Measurements from ENCODE around the gene GPR83. TPM values are rescaled to one million over a fixed set of nuclear protein-coding genes. Genes with fewer than 3 reads are reported as not detected.
A peak's percentile ranks its signal among the peaks of the same experiment; 100 is the strongest.

GPR83 gene
- total and polyA plus RNA-seq, 8 donors = 0.05 to 0.19 (median 0.11) TPM; not detected in 4

DNA sequence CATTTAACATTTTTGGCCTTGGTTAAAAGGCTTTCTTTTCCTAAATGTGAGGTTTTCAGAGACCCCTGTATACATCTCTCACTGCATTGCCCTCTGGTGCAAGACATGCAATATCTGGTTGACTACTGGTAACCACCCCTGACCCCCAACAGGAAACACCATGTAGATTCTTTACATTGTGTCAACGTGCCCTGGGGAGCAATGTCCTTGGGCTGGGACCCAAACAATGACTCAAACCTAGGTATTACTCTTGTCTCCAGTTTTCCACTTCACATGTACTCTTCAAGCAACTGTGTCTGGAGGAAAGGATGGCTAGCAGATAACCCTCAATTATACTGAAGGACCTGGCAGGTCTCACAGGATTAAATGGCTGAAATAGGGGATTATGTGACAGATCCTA lies 1.1 kb upstream of the GPR83 start:
- TF ChIP-seq, protein P1, sequence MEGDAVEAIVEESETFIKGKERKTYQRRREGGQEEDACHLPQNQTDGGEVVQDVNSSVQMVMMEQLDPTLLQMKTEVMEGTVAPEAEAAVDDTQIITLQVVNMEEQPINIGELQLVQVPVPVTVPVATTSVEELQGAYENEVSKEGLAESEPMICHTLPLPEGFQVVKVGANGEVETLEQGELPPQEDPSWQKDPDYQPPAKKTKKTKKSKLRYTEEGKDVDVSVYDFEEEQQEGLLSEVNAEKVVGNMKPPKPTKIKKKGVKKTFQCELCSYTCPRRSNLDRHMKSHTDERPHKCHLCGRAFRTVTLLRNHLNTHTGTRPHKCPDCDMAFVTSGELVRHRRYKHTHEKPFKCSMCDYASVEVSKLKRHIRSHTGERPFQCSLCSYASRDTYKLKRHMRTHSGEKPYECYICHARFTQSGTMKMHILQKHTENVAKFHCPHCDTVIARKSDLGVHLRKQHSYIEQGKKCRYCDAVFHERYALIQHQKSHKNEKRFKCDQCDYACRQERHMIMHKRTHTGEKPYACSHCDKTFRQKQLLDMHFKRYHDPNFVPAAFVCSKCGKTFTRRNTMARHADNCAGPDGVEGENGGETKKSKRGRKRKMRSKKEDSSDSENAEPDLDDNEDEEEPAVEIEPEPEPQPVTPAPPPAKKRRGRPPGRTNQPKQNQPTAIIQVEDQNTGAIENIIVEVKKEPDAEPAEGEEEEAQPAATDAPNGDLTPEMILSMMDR (IDR thresholded peaks at IDR 0.05) = no peak
- no peak for ATAC-seq
- Histone ChIP-seq H3K27ac (no peak overlapping the region), H3K4me1 (peaks cover 0 to 4% (median 2%) of the 10 kb centered on the region in 3 donors), H3K4me3 (no peak overlapping the region), H3K27me3 (peaks cover 0 to 11% (median 0%) of the 10 kb centered on the region in 4 donors), H3K9me3 (no peaks in the 10 kb centered on the region), H3K36me3 (no peaks in the 10 kb centered on the region)
- 3 to 5% methylated on average over 1 of the region's 1 CpG for WGBS, 2 donors
- DNase-seq = no peak
- no peak for FAIRE-seq
- intact Hi-C loops (cut with DNase I) = no loop called here

DNA sequence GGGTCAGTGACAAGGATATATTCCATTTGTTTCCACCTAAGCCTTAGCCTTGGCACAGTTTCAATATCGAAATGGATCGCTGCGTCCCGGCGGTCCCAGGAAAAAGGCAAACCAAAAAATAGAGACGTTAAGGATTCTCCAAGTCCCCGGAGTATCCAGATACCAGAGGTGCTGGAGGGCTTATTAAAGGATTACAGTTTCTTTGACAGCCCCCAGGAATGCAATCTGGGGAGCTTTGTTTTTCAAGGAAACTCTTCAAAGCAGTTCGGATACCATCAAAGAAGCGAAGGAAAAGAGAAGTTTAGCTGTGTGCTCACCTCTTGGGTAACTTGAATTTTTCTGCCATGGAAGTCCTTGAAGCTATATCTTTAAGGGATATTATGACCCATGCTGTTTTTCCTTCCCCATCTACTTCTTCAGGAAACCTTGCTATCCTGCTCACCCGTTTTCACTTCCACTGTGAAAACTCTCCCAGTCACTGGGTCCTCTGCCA lies 600 bp upstream of the GPR83 start:
- Histone ChIP-seq H3K4me1 (peaks cover 0 to 4% (median 2%) of the 10 kb centered on the region in 3 donors), H3K4me3 (peak overlapping the region in 1 of 4 donors; percentile 28), H3K27ac (no peak overlapping the region), H3K27me3 (peaks cover 0 to 11% (median 0%) of the 10 kb centered on the region in 4 donors), H3K9me3 (no peaks in the 10 kb centered on the region), H3K36me3 (no peaks in the 10 kb centered on the region)
- ATAC-seq (no peak), DNase-seq (no peak), FAIRE-seq (no peak)
- TF ChIP-seq, protein P1 (IDR thresholded peaks at IDR 0.05) = no peak
- intact Hi-C loops (cut with DNase I) = no loop called here
- WGBS, 2 donors = 14 to 19% methylated on average over 10 of the region's 10 CpGs

DNA sequence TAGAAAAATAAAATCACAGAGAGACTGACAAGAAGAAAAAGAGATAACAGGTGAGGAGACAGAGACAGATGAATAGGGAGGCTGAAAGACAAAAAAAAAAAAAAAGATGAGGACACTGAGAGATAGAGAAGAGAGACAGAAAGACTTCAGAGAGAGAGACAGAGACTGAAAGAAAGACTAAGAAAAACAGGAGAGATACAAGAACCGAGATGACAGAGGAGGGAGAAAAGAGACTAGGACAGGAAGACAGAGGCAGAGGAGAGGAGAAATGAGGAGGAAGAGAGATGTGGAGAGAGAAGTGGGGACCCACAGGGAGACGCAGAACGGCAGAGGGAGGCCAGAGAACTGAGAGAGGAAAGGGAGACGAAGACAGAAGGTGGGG lies 771 bp downstream of the GPR83 start:
- intact Hi-C loops (cut with DNase I) = no loop called here
- TF ChIP-seq, protein P1 (IDR thresholded peaks at IDR 0.05) = no peak
- no peak for FAIRE-seq

DNA sequence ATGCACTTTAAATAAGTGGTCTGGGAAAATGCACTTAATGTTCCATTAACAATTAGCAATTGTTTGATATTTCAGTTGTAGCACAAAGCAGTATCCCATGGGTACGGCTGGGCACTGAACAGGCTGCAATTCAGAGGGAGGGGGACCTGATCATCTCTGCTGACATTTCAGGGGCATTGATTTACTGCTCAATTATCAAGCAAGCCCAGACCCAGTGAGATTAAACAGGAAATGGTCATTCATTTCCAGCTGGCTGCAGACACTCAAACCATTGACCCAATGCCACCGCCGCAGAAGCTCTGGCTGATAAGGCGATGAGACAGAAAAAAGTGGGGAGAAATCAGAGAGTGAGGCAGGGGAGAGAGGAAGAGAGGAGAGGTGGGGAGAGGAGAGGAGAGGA lies 1.2 kb downstream of the GPR83 start:
- no peak for ATAC-seq
- Histone ChIP-seq H3K4me1 (peaks cover 0 to 4% (median 2%) of the 10 kb centered on the region in 3 donors), H3K36me3 (no peaks in the 10 kb centered on the region), H3K9me3 (no peaks in the 10 kb centered on the region), H3K27me3 (peaks cover 0 to 11% (median 0%) of the 10 kb centered on the region in 4 donors), H3K27ac (no peak overlapping the region), H3K4me3 (no peak overlapping the region)
- WGBS, 2 donors = 8 to 11% methylated on average over 4 of the region's 4 CpGs
- TF ChIP-seq, protein P1 (IDR thresholded peaks at IDR 0.05) = no peak
- intact Hi-C loops (cut with DNase I) = no loop called here
- no peak for DNase-seq
- FAIRE-seq = no peak

More for the DNA sequence above, 771 bp downstream of the GPR83 start:
- WGBS, 2 donors = 14 to 18% methylated on average over 4 of the region's 4 CpGs
- no peaks in the 10 kb centered on the region for H3K36me3 ChIP-seq
- no peaks in the 10 kb centered on the region for H3K9me3 ChIP-seq
- no peak for DNase-seq
- H3K4me3 ChIP-seq = no peak overlapping the region
- no peak overlapping the region for H3K27ac ChIP-seq
- ATAC-seq = no peak
- H3K27me3 ChIP-seq = peaks cover 0 to 11% (median 0%) of the 10 kb centered on the region in 4 donors
- H3K4me1 ChIP-seq = peaks cover 0 to 4% (median 2%) of the 10 kb centered on the region in 3 donors

DNA sequence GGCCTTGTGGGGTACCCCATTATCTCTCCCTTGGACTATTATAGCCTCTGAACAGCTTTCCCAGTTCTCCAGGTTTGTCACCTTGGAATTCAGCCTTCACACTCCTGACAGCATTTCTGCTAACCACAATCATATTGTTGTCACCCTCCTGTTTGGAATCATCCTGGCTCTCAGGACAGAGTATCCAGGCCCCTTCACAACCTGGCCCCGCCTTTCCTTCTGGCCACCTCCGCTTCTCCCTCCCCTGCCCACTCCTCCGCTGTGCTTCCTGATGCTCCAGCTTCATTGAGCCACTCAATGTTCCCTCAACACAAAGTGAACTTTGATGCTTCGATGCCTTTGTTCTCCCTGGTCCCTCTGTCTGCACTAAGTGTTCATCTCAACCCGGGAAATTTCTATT lies 3.1 kb downstream of the GPR83 start:
- intact Hi-C loops (cut with DNase I) = no loop called here
- TF ChIP-seq, protein P1 (IDR thresholded peaks at IDR 0.05) = no peak
- H3K4me1 ChIP-seq = peaks cover 0 to 4% (median 2%) of the 10 kb centered on the region in 3 donors
- FAIRE-seq = no peak
- H3K4me3 ChIP-seq = no peak overlapping the region
- 69 to 75% methylated on average over 5 of the region's 5 CpGs for WGBS, 2 donors
- DNase-seq = no peak
- ATAC-seq = no peak
- no peaks in the 10 kb centered on the region for H3K9me3 ChIP-seq
- peaks cover 0 to 11% (median 0%) of the 10 kb centered on the region in 4 donors for H3K27me3 ChIP-seq
- H3K27ac ChIP-seq = no peak overlapping the region
- H3K36me3 ChIP-seq = no peaks in the 10 kb centered on the region
